PC-9 (cell line): ENCODE measurements around the gene HOXA4. TPM values are rescaled to one million over a fixed set of nuclear protein-coding genes. Genes with fewer than 3 reads are reported as not detected.

Experiments
- BruUV-seq: library from RNA; stranded (reverse); fragments of 400-500 nt; replicated peaks from 2 replicates; lab custom pipeline; 2021; lab: Mats Ljungman, UMichigan
- CTCF ChIA-PET: fragments of 300-600 bp; sonication (Branson Sonifier 250); formaldehyde crosslinking; loops from one replicate; lab custom pipeline; 2022; ENCODE audit warnings: antibody characterized with exemption; lab: Charles Lee
- POLR2A ChIA-PET: fragments of 300-600 bp; sonication (Branson Sonifier 250); formaldehyde crosslinking; loops from one replicate; lab custom pipeline; 2022; ENCODE audit warnings: antibody characterized with exemption; ENCODE audit not compliant: unreplicated experiment; lab: Charles Lee
- DNase-seq, 2 experiments: peaks; one replicate each; pipeline versions ENCODE4 v3.0.0 to v3.0.0-alpha.2; 2015 to 2022; ENCODE audit warnings: mixed read lengths in 1 of 2
- H2AFZ ChIP-seq: fragments of 200-600 bp; sonication (generic); 2 replicates; pipeline ENCODE4 v1.8.1; 2017; ENCODE audit warnings: antibody characterized with exemption
- H3F3A ChIP-seq: fragments of 200-600 bp; sonication (generic); 2 replicates; pipeline ENCODE4 v1.8.1; 2017; ENCODE audit warnings: antibody characterized with exemption, mild to moderate bottlenecking, low read depth; ENCODE audit not compliant: insufficient read depth
- H3K27ac ChIP-seq: fragments of 200-600 bp; sonication (generic); 2 replicates; pipeline ENCODE4 v1.6.1; 2016; ENCODE audit warnings: mixed run types
- H3K27me3 ChIP-seq: fragments of 200-600 bp; sonication (generic); 2 replicates; pipeline ENCODE4 v1.6.1; 2016; ENCODE audit warnings: low read depth, mixed run types; ENCODE audit not compliant: insufficient read depth
- H3K36me3 ChIP-seq: fragments of 200-600 bp; sonication (generic); 2 replicates; pipeline ENCODE4 v1.6.1; 2016; ENCODE audit warnings: low read depth, mixed run types
- H3K4me1 ChIP-seq: fragments of 200-600 bp; sonication (generic); replicated peaks from 2 replicates; pipeline ENCODE4 v1.6.1; 2016; ENCODE audit warnings: mixed run types; ENCODE audit not compliant: insufficient read depth
- H3K4me2 ChIP-seq: fragments of 200-600 bp; sonication (generic); 2 replicates; pipeline ENCODE4 v1.6.1; 2017; ENCODE audit warnings: mixed run types
- H3K4me3 ChIP-seq: fragments of 200-600 bp; sonication (generic); 2 replicates; pipeline ENCODE4 v1.6.1; 2016; ENCODE audit warnings: mixed run types
- H3K79me2 ChIP-seq: fragments of 200-600 bp; sonication (generic); 2 replicates; pipeline ENCODE4 v1.6.1; 2017; ENCODE audit warnings: low read depth, mixed run types
- H3K9me2 ChIP-seq: fragments of 200-600 bp; sonication (generic); 2 replicates; pipeline ENCODE4 v1.8.1; 2017; ENCODE audit warnings: mild to moderate bottlenecking; ENCODE audit not compliant: insufficient read depth
- H3K9me3 ChIP-seq: fragments of 200-600 bp; sonication (generic); 2 replicates; pipeline ENCODE4 v1.8.1; 2016; ENCODE audit warnings: low read depth; ENCODE audit not compliant: insufficient read depth
- H4K20me1 ChIP-seq: fragments of 200-600 bp; sonication (generic); 2 replicates; pipeline ENCODE4 v1.8.1; 2017; ENCODE audit not compliant: insufficient read depth
- EZH2 ChIP-seq: fragments of 200-600 bp; sonication (generic); IDR thresholded peaks from 2 replicates; pipeline ENCODE4 v1.8.0; 2017; ENCODE audit warnings: antibody characterized with exemption, low read depth
- intact Hi-C: fragments of 100-400 bp; cut with micrococcal nuclease; formaldehyde crosslinking; loops from one replicate; pipeline ENCODE4 v1.10.0; 2022; ENCODE audit not compliant: unreplicated experiment
- total RNA-seq: library from RNA; stranded (reverse); gene quantifications from 2 replicates; pipeline ENCODE4 v1.2.3, GENCODE V29; 2021
- TF ChIP-seq, protein P1 (sequence below): fragments of 200-600 bp; sonication (generic); conservative IDR thresholded peaks from 2 replicates; pipeline ENCODE4 v1.6.1; 2017; ENCODE audit warnings: mixed run types, antibody characterized with exemption, mild to moderate bottlenecking, moderate library complexity

Gene HOXA4
- total RNA-seq, 1 experiment from 2014 or later = not detected

DNA sequence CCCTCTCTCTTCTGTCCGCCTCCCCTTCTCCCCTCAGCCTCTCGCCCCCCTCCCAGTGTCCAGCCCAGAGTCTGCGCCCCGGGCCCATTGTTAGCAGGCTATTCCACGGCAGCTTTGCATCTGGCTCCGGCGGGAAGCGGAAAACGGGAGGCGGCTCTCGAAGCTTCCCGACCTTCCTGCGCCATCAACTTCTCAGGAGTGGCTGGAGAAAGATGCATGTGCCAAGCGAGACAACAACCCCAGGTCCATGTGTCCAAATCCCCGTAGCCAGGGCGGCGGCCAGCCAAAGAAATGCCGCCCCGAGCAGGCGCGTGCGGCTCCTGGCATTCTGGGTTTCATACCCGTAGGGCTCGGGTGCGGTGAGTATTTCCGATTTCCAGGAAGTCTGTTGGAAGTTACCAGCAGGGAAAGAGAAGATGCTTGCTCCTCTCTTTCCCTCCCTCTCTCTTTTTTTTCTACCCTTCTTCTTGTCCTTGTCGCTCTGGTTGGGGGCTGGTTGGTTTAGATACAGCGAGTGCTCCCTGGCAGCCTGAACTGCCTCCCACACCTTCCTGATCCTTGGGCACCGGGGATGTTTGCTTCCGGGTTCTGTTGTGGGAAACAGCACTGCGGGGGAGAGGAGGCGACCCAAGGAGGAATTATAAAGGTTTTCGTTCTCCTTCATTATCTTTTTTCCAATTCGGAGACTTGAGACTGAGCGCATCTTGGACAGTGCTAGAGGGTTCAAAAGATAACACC lies 26.9 kb downstream of the HOXA4 start:
- H2AFZ ChIP-seq = no peak overlapping the region
- H3K4me1 ChIP-seq = no peaks in the 10 kb centered on the region
- intact Hi-C loops = no loop called here
- no peaks in the 10 kb centered on the region for H3K27me3 ChIP-seq
- DNase-seq = no peak
- no TSS peak for BruUV-seq
- H4K20me1 ChIP-seq = no peaks in the 10 kb centered on the region
- no peak overlapping the region for H3K4me3 ChIP-seq
- ChIA-PET CTCF (no interaction called here), POLR2A (no interaction called here)
- TF ChIP-seq, protein P1, sequence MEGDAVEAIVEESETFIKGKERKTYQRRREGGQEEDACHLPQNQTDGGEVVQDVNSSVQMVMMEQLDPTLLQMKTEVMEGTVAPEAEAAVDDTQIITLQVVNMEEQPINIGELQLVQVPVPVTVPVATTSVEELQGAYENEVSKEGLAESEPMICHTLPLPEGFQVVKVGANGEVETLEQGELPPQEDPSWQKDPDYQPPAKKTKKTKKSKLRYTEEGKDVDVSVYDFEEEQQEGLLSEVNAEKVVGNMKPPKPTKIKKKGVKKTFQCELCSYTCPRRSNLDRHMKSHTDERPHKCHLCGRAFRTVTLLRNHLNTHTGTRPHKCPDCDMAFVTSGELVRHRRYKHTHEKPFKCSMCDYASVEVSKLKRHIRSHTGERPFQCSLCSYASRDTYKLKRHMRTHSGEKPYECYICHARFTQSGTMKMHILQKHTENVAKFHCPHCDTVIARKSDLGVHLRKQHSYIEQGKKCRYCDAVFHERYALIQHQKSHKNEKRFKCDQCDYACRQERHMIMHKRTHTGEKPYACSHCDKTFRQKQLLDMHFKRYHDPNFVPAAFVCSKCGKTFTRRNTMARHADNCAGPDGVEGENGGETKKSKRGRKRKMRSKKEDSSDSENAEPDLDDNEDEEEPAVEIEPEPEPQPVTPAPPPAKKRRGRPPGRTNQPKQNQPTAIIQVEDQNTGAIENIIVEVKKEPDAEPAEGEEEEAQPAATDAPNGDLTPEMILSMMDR = no peak
- TF ChIP-seq EZH2 = no peak
- H3F3A ChIP-seq = peaks cover 40% of the 10 kb centered on the region
- H3K4me2 ChIP-seq = no peak overlapping the region
- H3K9me2 ChIP-seq = no peaks in the 10 kb centered on the region
- no peak overlapping the region for H3K27ac ChIP-seq
- peaks cover 25% of the 10 kb centered on the region for H3K36me3 ChIP-seq
- peaks cover 25% of the 10 kb centered on the region for H3K79me2 ChIP-seq
- H3K9me3 ChIP-seq = no peaks in the 10 kb centered on the region

DNA sequence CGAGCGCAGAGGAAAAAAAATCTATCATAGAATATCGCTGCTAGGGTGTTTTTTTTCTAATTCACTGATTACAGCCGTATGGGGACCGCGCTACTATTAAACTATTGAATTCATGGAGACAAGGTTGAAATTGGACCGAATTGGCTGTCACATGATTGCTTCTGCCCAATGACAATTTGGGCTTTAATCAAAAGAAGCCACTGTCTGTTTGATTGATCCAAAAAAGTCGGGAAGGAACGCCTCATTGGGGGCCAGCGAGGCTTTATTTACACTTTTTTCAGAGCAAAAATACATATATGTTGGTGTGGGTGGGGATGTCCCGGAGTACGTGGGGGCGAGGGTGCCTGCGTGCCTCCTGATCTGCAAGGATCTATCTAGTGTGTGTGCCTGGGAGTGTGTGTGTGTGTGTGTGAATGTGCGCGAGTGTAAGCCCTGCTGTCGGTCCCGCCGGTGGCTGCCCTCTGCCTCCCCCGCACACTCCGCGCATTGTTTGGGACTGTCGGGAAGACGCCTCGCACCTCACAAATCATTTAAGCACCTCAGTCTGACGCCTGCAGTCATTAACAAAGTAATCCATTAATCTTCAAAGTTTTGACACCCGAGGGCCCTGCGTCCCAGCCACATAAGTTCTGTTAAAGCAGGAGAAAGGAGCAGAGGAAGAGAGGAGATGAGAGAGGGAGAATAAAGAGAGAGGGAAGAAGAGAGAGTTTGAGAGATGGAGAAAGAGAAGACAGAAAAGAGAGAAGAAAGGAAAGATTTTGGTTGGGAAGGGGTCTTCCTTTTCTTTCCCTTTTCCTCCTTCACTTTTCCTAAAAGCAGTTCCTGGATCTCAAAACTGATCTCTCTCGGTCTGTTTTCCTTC lies 27.7 kb downstream of the HOXA4 start, which contains the start of gene HOXA2:
HOXA2 (minus strand) TSS at position 103 of the 862 bp plus-strand sequence. CDS start 183 bp downstream, outside the sequence.
- no peaks in the 10 kb centered on the region for H3K9me2 ChIP-seq
- peaks cover 39% of the 10 kb centered on the region for H3F3A ChIP-seq
- intact Hi-C loops = no loop called here
- H3K4me3 ChIP-seq = no peak within 1 kb of the TSS
- no peak for DNase-seq
- TF ChIP-seq, protein P1 = no peak
- TF ChIP-seq EZH2 = no peak
- H3K9me3 ChIP-seq = no peaks in the 10 kb centered on the region
- no peaks in the 10 kb centered on the region for H3K27me3 ChIP-seq
- H3K36me3 ChIP-seq = peaks cover 18% of the 10 kb centered on the region
- POLR2A ChIA-PET = no interaction called here
- peaks cover 16% of the 10 kb centered on the region for H3K79me2 ChIP-seq
- H2AFZ ChIP-seq = no peak within 1 kb of the TSS
- H3K4me2 ChIP-seq = no peak within 1 kb of the TSS
- no peaks in the 10 kb centered on the region for H4K20me1 ChIP-seq
- peaks cover 8% of the 10 kb centered on the region for H3K4me1 ChIP-seq
- no peak within 1 kb of the TSS for H3K27ac ChIP-seq
- CTCF ChIA-PET = no interaction called here
- BruUV-seq = no TSS peak

DNA sequence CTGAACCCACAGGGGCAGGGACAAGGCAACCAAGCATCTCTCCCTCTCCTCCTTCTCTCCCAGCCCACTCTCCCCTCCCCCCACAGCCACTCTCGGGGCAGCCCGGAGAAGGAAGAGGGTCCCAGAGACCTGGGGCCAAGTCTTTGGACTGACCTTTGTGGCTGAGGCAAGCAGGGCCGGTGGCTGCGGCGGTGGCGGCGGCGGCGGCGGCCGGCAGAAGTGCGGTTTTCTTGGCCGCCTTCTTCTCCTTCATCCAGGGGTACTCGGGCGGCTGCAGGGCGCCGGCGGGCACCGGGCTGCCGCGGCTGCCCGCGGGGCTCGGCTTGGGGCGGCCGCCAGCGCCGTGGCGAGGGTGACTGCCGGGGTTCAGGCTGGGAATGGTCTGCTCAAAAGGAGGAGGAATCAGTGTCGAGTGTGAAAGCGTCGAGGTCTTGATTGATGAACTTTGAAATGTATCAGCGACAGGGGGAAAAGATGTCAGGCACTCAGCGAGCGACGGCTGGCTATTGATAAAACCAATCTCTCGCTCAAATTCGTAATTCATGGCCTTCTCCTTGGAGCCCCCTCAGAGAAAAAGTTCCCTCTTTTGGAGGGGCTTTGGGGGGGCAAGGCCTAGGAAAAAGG lies 28.5 kb downstream of the HOXA4 start:
- Histone ChIP-seq H2AFZ (no peak overlapping the region), H3K9me3 (no peaks in the 10 kb centered on the region), H3K9me2 (no peaks in the 10 kb centered on the region), H3F3A (peaks cover 39% of the 10 kb centered on the region), H3K79me2 (peaks cover 9% of the 10 kb centered on the region), H3K4me1 (peaks cover 15% of the 10 kb centered on the region), H3K27ac (no peak overlapping the region), H3K4me3 (no peak overlapping the region), H4K20me1 (no peaks in the 10 kb centered on the region), H3K36me3 (peaks cover 11% of the 10 kb centered on the region), H3K27me3 (no peaks in the 10 kb centered on the region), H3K4me2 (no peak overlapping the region)
- ChIA-PET CTCF (no interaction called here), POLR2A (no interaction called here)
- TF ChIP-seq, protein P1 = no peak
- no peak for TF ChIP-seq EZH2
- no peak for DNase-seq
- intact Hi-C loops = no loop called here
- no TSS peak for BruUV-seq
